ENCODE results near the gene ARSJ.
A peak's percentile ranks its signal among the peaks of the same experiment; 100 is the strongest.
"Not testable (repeated sequence)": the region's sequence is repeated elsewhere in the genome, so short reads cannot be mapped to it uniquely, and the experiment has no call there.

ARSJ gene

DNA sequence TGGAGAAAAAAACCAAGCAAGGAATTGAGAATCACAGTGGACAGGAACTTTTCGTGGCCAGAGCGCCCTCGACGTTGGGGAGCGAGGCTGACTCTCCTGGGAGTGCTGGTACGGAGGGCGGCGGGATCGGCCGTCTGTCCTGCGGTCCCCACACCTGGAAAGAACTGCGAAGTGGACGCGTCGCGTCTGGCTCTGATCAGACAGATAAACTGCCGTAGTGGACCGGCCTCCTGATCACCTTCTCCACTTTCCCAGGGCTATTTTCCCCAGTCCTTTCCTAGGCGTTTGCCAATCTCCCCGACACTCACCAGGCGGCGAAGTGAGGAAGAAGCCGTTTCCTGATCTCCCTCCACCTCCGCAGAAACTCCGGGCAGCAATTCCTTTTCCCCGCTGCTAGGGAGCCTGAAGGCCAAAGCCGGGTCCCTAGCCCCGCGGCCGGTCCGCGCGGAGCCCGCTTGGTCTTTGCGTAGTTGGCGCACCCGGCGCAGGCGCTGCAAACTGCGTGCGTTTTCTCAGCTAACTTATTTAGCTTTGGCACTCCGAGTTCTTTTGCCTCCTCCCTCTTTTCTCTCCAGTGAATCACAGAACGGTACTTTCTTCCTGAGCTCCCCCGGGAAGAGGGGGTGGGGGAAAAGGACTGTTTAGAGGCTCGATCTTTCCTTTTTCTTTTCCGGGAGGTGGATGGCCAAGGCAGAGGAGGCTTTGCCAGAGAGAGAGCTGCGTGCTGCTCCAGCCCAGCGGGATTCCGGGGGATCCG is at the start of gene ARSJ:
Gene ARSJ (minus strand): TSS at position 500 of the 757 bp plus-strand sequence. CDS start 813 bp downstream, outside the sequence.
- H3K36me3 ChIP-seq (ENCODE audit: insufficient read depth, low read depth, low read length): no peaks in the 10 kb centered on the region
- H3K27me3 ChIP-seq (ENCODE audit: insufficient read depth, low read length): peaks cover 38% of the 10 kb centered on the region
- H3K9ac ChIP-seq (ENCODE audit: low read depth, low read length): peak within 1 kb of the TSS; percentile 72
- no peaks in the 10 kb centered on the region for H3K9me3 ChIP-seq (ENCODE audit: insufficient read depth, low read depth, low read length)
- H3K4me3 ChIP-seq (ENCODE audit: low read length): peak within 1 kb of the TSS; percentile 89
- H3K4me1 ChIP-seq (ENCODE audit: insufficient read depth, low read length): peaks cover 6% of the 10 kb centered on the region; the same call in 1 of the 2 replicates
- no peak within 1 kb of the TSS for H3K27ac ChIP-seq (ENCODE audit: low read length)

DNA sequence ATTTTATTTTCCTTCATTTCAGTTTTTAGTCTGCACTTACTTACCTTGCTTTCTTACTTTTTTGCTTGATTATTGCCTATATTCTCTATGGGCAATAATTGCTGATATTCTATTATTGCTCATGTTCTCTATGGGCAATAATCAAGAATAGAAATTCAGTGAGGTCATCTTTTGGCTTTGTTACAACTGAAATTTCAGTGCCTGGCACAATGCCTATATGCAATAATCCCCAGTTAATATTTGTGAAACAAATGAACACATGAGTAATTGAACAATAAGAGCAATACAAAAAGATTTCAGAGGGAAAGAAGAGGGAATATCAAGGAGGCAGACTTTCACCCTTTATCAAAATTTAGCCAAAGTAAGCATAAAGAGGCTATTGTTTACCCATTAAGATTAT is 48.6 kb upstream of the ARSJ start:
- no peak overlapping the region for H3K4me3 ChIP-seq (ENCODE audit: low read length)
- no peaks in the 10 kb centered on the region for H3K4me1 ChIP-seq (ENCODE audit: insufficient read depth, low read length)

DNA sequence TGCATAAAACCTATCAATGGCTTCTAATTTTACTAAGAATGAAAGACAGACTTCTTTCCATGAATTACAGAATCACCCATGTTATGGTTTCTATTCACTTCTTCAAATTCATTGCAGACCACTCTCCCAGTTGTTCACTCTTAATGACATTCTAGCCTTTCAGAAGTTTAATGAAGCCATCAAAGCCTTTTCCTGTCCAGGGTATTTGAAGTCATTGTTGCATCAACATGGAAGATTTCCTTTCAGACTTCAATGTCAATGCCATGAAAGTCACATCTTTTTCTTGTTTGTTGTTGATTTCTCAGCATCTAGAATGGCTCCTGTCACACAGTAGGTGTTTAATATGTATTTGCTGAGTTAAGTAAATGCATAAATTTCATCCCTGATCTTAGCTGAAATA is 48.1 kb upstream of the ARSJ start:
- no peak overlapping the region for H3K27ac ChIP-seq (ENCODE audit: low read length)
- no peaks in the 10 kb centered on the region for H3K4me1 ChIP-seq (ENCODE audit: insufficient read depth, low read length)
- no peak overlapping the region for H3K9ac ChIP-seq (ENCODE audit: low read depth, low read length)
- H3K4me3 ChIP-seq (ENCODE audit: low read length): no peak overlapping the region
- H3K9me3 ChIP-seq (ENCODE audit: insufficient read depth, low read depth, low read length): no peaks in the 10 kb centered on the region
- H3K36me3 ChIP-seq (ENCODE audit: insufficient read depth, low read depth, low read length): no peaks in the 10 kb centered on the region
- H3K27me3 ChIP-seq (ENCODE audit: insufficient read depth, low read length): no peaks in the 10 kb centered on the region

More for the DNA sequence above, 48.6 kb upstream of the ARSJ start:
- H3K27ac ChIP-seq (ENCODE audit: low read length): no peak overlapping the region
- H3K36me3 ChIP-seq (ENCODE audit: insufficient read depth, low read depth, low read length): no peaks in the 10 kb centered on the region
- no peaks in the 10 kb centered on the region for H3K27me3 ChIP-seq (ENCODE audit: insufficient read depth, low read length)
- no peaks in the 10 kb centered on the region for H3K9me3 ChIP-seq (ENCODE audit: insufficient read depth, low read depth, low read length)
- H3K9ac ChIP-seq (ENCODE audit: low read depth, low read length): no peak overlapping the region

- H3K4me3 ChIP-seq (ENCODE audit: low read length): no peak overlapping the region
- no peak overlapping the region for H3K27ac ChIP-seq (ENCODE audit: low read length)
- no peak overlapping the region for H3K9ac ChIP-seq (ENCODE audit: low read depth, low read length)
- no peaks in the 10 kb centered on the region for H3K4me1 ChIP-seq (ENCODE audit: insufficient read depth, low read length)
- no peaks in the 10 kb centered on the region for H3K36me3 ChIP-seq (ENCODE audit: insufficient read depth, low read depth, low read length)
- no peaks in the 10 kb centered on the region for H3K27me3 ChIP-seq (ENCODE audit: insufficient read depth, low read length)
- no peaks in the 10 kb centered on the region for H3K9me3 ChIP-seq (ENCODE audit: insufficient read depth, low read depth, low read length)
Measured at GRCh38 chr4:114026447-114026846, 47.0 kb upstream of the ARSJ start.

- H3K9me3 ChIP-seq (ENCODE audit: insufficient read depth, low read depth, low read length): no peaks in the 10 kb centered on the region
- H3K4me1 ChIP-seq (ENCODE audit: insufficient read depth, low read length): no peaks in the 10 kb centered on the region
- no peaks in the 10 kb centered on the region for H3K27me3 ChIP-seq (ENCODE audit: insufficient read depth, low read length)
- no peak overlapping the region for H3K27ac ChIP-seq (ENCODE audit: low read length)
- no peaks in the 10 kb centered on the region for H3K36me3 ChIP-seq (ENCODE audit: insufficient read depth, low read depth, low read length)
- no peak overlapping the region; the same call in 1 of the 2 replicates for H3K9ac ChIP-seq (ENCODE audit: low read depth, low read length)
- no peak overlapping the region for H3K4me3 ChIP-seq (ENCODE audit: low read length)
Measured at GRCh38 chr4:114025176-114025777, 45.8 kb upstream of the ARSJ start.

- Histone ChIP-seq H3K9me3 (ENCODE audit: insufficient read depth, low read depth, low read length) (no peaks in the 10 kb centered on the region), H3K4me3 (ENCODE audit: low read length) (no peak overlapping the region), H3K4me1 (ENCODE audit: insufficient read depth, low read length) (no peaks in the 10 kb centered on the region), H3K36me3 (ENCODE audit: insufficient read depth, low read depth, low read length) (no peaks in the 10 kb centered on the region), H3K9ac (ENCODE audit: low read depth, low read length) (no peak overlapping the region), H3K27ac (ENCODE audit: low read length) (no peak overlapping the region), H3K27me3 (ENCODE audit: insufficient read depth, low read length) (no peaks in the 10 kb centered on the region)
Measured at GRCh38 chr4:114021451-114021850, 42.0 kb upstream of the ARSJ start.

DNA sequence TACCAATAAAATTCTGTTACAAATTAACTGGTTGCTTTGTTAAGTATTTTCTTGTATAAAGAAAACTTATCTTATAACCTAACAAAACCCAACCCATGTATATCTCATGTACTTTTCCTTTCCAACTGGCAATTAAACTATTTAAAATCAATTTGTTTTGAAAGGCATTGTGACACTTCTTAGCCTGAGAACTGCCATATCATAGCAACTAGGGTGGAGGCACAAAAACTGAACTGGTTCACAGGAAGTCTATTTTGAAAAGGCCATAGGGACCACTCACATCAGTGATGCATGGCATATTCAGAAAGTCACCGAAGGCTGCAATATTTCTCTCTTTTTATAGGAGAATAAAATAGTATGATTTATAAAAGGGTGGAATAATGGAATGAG is 40.5 kb upstream of the ARSJ start:
- Histone ChIP-seq H3K9me3 (ENCODE audit: insufficient read depth, low read depth, low read length) (no peaks in the 10 kb centered on the region), H3K27ac (ENCODE audit: low read length) (no peak overlapping the region), H3K4me1 (ENCODE audit: insufficient read depth, low read length) (no peaks in the 10 kb centered on the region), H3K27me3 (ENCODE audit: insufficient read depth, low read length) (no peaks in the 10 kb centered on the region), H3K36me3 (ENCODE audit: insufficient read depth, low read depth, low read length) (no peaks in the 10 kb centered on the region), H3K4me3 (ENCODE audit: low read length) (no peak overlapping the region), H3K9ac (ENCODE audit: low read depth, low read length) (no peak overlapping the region)

GRCh38 chr4:114019276-114019968 is 40.0 kb upstream of the ARSJ start:
- Histone ChIP-seq H3K4me3 (ENCODE audit: low read length) (no peak overlapping the region), H3K4me1 (ENCODE audit: insufficient read depth, low read length) (no peaks in the 10 kb centered on the region), H3K9ac (ENCODE audit: low read depth, low read length) (no peak overlapping the region), H3K27ac (ENCODE audit: low read length) (no peak overlapping the region), H3K9me3 (ENCODE audit: insufficient read depth, low read depth, low read length) (no peaks in the 10 kb centered on the region), H3K27me3 (ENCODE audit: insufficient read depth, low read length) (no peaks in the 10 kb centered on the region), H3K36me3 (ENCODE audit: insufficient read depth, low read depth, low read length) (no peaks in the 10 kb centered on the region)

DNA sequence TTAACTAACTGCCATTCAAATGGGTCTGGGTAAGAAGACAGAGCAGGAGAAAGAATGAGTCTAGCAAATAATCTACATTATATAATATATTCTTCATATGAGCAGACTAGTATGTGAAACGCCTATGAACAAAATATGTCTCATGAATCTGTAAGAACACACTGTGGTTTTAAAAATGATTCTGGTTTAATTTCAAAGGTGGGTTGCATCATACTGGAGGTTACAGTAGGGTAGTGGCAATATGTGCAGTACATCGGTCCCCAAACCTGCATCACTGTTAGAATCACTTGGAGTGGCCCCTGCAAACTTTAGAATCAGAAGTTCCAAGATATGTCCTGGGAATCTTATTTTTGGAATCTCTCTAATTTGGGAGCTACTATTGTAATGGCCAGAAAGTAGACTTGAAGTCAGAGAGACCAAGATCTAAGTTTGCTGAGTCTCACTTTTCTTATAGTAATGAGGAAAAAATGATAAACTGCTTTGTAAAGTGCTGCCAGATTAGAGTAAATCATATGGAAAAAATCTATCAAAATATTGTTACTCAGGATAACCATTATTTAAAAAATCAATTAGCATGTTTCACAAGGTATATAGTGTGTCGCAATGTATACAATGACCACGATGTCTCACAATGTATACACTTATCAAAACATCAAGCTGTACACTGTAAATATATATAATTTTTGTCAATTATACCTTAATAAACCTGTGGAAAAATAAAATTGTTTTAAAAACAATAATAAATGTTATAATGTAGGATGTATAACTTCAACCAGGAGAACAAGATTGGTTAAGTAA is 37.9 kb upstream of the ARSJ start:
- no peaks in the 10 kb centered on the region for H3K4me1 ChIP-seq (ENCODE audit: insufficient read depth, low read length)

DNA sequence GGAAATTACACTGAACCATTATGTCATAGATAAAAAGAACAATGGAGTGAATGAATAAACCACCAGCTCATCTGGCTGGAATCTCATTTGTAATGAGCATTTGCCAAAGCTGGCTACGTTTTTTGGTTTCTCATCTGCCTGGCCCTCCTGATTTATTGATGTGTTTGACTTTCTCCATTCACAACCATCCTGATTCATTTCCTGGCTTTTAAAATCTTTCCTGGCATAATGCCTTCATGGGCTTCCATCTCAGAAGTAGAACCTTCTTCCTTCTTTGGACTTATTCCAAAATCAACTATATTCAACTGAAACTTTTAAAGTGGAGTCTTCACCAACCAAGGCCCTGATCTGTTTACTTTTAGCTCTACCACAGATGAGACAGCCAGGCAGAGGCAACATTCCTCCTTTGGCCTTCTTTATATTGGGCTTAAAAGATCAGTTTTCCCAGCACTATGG is 36.0 kb upstream of the ARSJ start:
- no peaks in the 10 kb centered on the region for H3K27me3 ChIP-seq (ENCODE audit: insufficient read depth, low read length)
- H3K4me3 ChIP-seq (ENCODE audit: low read length): no peak overlapping the region
- H3K9me3 ChIP-seq (ENCODE audit: insufficient read depth, low read depth, low read length): no peaks in the 10 kb centered on the region
- no peaks in the 10 kb centered on the region for H3K36me3 ChIP-seq (ENCODE audit: insufficient read depth, low read depth, low read length)
- no peak overlapping the region for H3K9ac ChIP-seq (ENCODE audit: low read depth, low read length)
- no peak overlapping the region for H3K27ac ChIP-seq (ENCODE audit: low read length)
- H3K4me1 ChIP-seq (ENCODE audit: insufficient read depth, low read length): no peaks in the 10 kb centered on the region

More for the DNA sequence above, 37.9 kb upstream of the ARSJ start:
- H3K9me3 ChIP-seq (ENCODE audit: insufficient read depth, low read depth, low read length): no peaks in the 10 kb centered on the region
- no peaks in the 10 kb centered on the region for H3K27me3 ChIP-seq (ENCODE audit: insufficient read depth, low read length)
- H3K36me3 ChIP-seq (ENCODE audit: insufficient read depth, low read depth, low read length): no peaks in the 10 kb centered on the region
- H3K4me3 ChIP-seq (ENCODE audit: low read length): no peak overlapping the region
- H3K27ac ChIP-seq (ENCODE audit: low read length): no peak overlapping the region
- no peak overlapping the region for H3K9ac ChIP-seq (ENCODE audit: low read depth, low read length)

GRCh38 chr4:114013201-114013600 is 33.8 kb upstream of the ARSJ start:
- H3K9ac ChIP-seq (ENCODE audit: low read depth, low read length); H3K36me3 ChIP-seq (ENCODE audit: insufficient read depth, low read depth, low read length); H3K4me3 ChIP-seq (ENCODE audit: low read length); H3K27ac ChIP-seq (ENCODE audit: low read length); H3K4me1 ChIP-seq (ENCODE audit: insufficient read depth, low read length); H3K27me3 ChIP-seq (ENCODE audit: insufficient read depth, low read length); H3K9me3 ChIP-seq (ENCODE audit: insufficient read depth, low read depth, low read length): not testable (repeated sequence)
